GM18519 (cell line): Measurements from ENCODE around the gene DCUN1D1.
"Not testable (repeated sequence)": the region's sequence is repeated elsewhere in the genome, so short reads cannot be mapped to it uniquely, and the experiment has no call there.

Source experiments
- ATAC-seq: cut with Tn5 transposase; IDR thresholded peaks from one replicate; pipeline ENCODE4 v1.9.1; 2021; ENCODE audit warnings: mild to moderate bottlenecking, moderate library complexity; ENCODE audit not compliant: unreplicated experiment, low FRiP score

DCUN1D1 gene

GRCh38 chr3:182980204-182981037 lies at the start of gene DCUN1D1:
Gene DCUN1D1, minus strand, starts transcription at chr3:182980538. Its CDS starts 49 bp downstream, at chr3:182980489.
- ATAC-seq = peak; percentile 79

GRCh38 chr3:183028416-183028815 lies 48.1 kb upstream of the DCUN1D1 start:
- no peak for ATAC-seq

- no peak for ATAC-seq
Measured at GRCh38 chr3:183027276-183027675, 46.9 kb upstream of the DCUN1D1 start.

DNA sequence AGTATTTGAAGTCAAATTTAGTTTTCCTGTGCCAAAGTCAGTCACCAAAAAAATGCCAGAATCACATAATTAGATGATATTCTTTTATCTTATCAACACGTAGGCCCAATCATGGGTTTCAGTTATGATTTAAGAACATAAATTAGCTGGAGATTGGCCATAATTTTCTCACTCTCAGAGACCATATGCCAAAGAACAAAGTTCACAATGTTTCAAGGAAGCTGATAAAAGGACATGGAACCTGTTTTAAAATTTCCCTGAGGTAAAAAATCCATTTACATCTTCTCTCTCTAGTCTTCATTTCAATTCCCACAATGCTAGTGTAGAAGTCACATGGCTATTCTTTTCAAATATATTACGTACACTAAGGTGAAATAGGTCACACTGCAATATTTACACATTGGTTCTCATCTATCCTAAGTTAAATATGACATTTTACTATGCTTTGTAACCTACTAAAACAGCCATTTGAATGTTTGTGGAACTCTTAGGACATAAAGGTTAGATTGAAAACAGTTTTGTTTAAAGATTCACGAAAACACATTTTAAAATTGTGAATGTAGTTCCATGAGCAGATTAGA lies 42.7 kb upstream of the DCUN1D1 start:
- ATAC-seq = no peak

GRCh38 chr3:183018421-183019192 lies 38.3 kb upstream of the DCUN1D1 start:
- ATAC-seq = no peak

DNA sequence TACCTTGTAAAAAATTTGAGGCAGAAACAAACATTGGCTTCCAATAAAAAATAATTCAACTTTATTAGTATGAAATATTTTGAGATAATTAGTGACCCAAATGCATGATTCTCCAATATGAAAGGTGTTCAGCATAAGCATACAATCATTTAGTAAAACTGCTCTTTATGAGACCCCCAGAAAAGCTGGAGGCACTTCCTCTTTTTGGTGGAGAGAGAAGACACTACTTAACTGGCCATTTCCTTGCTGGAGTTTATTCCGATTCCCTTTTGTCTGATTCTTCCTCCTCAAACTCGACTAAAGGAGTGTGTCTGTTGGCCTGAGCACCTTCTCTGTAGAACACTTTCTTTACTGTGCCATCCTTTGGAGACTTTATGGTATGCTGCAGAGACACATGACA lies 34.8 kb upstream of the DCUN1D1 start:
- ATAC-seq = no peak

GRCh38 chr3:183013856-183014255 lies 33.5 kb upstream of the DCUN1D1 start:
- ATAC-seq = no peak

DNA sequence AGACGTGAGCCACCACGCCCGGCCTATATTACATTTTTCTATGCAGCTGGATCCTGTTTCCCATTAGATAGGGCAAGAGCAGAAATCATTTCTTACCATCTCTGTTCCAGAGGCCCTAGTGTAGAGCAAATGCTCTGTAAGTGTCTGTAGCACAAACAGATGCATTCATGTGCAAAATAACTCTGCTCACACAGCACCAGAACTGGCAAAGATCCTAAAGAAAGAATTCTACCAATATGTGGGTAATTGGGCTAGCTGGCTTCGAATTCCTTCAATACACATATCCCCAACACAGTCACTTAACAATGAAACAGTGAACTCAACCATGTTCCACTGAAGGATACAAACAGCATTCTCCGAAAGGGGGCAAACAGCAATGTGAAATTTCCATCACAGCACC lies 32.7 kb upstream of the DCUN1D1 start:
- no peak for ATAC-seq

DNA sequence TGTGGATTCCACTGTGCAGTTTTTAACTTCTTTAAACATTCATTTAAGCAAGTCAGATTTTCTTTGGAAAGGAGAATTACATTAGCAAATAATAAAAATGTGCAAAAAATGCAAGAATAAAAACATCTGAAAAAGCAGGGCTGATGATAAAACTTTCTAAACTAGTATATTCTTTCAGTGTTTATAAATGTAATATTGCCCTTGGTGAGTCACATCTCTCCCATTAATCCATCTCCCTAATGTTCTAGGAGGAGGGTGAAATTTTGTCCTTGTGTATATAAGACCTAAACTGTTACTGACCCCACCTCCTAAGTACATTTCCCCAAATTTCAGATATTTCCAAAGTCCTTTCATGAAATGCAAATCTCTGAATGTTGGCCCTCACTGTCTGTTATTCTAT lies 28.5 kb upstream of the DCUN1D1 start:
- ATAC-seq = no peak

GRCh38 chr3:183008303-183008702 lies 28.0 kb upstream of the DCUN1D1 start:
- no peak for ATAC-seq

DNA sequence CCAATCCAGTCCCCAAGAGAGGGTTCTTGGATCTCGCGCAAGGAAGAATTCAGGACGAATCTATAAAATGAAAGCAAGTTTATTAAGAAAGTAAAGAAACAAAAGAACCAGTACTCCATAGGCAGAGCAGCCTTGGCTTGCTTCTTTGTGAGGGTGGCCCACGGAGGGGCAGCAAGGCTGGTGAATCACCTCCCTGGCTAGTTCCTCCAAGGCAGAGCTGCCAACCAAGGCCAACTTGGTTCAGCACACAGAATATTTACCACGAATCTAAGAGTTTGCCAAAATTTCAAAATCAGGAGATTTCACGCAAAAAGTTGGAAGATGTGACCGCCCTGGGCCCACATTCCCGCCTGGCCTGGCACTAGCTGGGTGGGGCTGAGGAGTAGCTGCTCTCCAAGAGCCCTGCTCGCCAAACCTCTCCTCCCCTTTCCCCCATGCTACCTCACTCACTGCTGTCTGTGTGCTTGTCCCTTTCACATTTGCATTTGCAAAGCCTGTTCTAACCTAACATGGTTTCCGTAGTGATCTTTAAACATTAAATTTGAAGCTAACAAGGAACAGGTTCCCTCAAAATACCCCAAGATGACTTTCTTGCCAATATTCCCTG lies 26.2 kb upstream of the DCUN1D1 start:
- ATAC-seq = no peak

DNA sequence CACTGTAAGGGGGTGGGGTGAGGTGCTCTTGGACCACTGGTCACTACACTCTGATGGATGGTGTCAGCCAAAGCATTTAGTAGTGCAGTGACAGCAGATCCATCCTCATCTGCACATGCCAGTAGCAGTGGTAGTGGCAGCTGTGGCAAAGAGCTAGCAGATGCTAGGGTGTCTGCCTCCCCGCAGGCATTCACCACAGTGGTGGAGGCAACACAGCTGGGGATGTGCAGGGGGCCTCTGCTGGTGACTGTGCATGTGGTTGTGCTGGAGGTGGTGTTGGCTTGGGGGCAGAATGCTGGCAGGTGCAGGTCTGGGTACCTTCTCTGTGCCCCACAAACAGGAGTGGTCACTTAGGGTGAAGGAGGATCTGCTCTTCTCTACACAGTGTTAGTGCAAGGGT lies 19.4 kb upstream of the DCUN1D1 start:
- no peak for ATAC-seq

- ATAC-seq = not testable (repeated sequence)
Measured at GRCh38 chr3:182993486-182994201, 13.3 kb upstream of the DCUN1D1 start.

GRCh38 chr3:182989566-182989965 lies 9.2 kb upstream of the DCUN1D1 start:
- ATAC-seq = no peak

GRCh38 chr3:182986021-182986420 lies 5.7 kb upstream of the DCUN1D1 start:
- no peak for ATAC-seq

DNA sequence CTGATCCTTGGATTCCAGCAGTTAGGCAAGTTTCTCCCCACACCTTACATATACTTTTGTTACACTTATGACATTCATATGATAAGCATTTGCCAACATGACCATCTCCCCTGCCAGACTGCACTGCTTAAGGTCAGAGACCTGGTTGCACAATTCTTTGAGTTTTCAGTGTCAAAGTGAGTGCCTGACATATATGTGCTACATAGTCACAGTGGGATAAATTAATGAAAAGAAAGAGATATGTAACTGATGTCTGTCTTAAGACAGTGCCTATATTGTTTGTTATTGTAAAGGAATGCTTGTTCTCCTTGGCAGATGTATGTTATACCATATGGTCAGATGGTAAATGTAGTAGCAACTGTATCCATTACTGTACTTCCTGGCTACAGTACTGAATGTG lies 3.5 kb upstream of the DCUN1D1 start:
- ATAC-seq = no peak

- ATAC-seq = no peak
Measured at GRCh38 chr3:182981038-182981380, 671 bp upstream of the DCUN1D1 start.

DNA sequence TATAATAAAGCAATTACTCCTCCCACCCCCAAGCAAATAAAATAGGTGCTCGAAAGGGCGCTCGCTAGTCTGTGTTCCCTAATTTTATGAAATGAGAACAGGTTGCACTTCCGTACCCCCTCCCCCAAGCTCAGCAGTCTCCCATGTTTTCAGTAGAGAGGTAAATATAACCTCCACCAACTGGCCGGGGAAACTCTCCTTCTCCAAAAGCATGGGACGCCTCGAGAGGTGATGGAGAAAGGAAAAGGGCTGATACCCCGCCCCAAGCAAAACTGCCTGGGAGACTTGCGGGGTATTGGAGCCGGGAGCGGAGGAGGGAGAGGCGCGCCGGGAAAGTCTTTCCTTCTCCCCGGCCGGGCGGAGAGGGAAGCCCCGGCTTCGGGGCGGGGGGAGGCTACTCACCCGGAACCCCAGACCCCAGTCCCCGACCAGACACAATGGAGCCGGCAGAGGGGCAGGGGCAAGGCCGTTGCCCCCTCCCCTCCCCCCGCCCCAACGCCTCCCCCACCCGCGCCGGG lies 605 bp downstream of the DCUN1D1 start:
- no peak for ATAC-seq

DNA sequence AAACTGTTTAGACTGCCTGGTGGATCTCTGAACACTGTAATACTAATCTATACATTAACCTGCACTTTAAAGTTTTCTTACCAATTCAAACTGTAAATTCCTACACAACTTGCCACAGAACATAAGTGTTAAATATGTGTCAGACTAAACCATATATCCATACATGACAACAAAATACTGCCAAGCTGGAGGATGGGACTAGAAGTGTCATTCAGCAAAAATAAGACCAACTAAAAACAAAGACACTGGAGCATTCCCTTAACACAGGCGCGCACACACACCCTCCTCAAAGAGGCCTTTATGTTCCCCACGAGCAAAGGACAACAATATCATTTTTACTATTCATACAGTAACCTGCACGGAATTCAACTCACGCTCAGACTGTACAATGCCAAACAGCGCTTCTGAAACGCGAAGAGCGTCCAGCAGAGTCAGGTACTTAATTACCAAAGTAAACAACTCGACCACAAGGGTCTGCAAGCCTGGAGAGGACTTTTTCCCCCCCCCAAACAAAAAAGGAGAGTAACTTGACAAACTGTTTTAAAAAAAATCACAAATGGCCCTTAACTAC lies 1.1 kb downstream of the DCUN1D1 start:
- no peak for ATAC-seq

DNA sequence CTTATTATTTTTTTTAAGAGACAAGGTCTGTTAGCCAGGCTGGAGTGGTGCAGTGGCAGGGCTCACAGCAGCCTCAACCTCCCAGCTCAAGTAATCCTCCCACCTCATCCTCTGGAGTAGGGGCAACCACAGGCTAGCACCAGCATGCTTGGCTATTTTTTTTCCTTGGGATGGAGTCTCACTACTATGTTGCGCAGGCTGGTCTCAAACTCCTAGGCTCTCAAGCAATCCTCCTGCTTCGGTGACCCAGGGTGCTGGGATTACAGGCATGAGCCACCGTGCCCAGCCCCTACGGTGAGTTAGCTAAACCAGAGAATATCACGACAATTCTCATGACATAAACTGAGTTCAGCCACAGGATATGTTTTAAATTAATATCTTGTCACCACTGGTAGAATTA lies 2.0 kb downstream of the DCUN1D1 start:
- no peak for ATAC-seq
